Smooth muscle cell (in vitro differentiated cells): ENCODE results near the gene MVP. TPM values are rescaled to one million over a fixed set of nuclear protein-coding genes. Genes with fewer than 3 reads are reported as not detected.
A peak's percentile ranks its signal among the peaks of the same experiment; 100 is the strongest.

ENCODE experiments used
- DNase-seq: peaks from one replicate; lab custom pipeline; 2025; ENCODE audit not compliant: unreplicated experiment; lab: John Stamatoyannopoulos, UW
- H2AFZ ChIP-seq: fragments of 200-600 bp; sonication (generic); 2 replicates; pipeline ENCODE4 v1.6.0; 2016; ENCODE audit warnings: antibody characterized with exemption, low read depth, mild to moderate bottlenecking
- H3F3A ChIP-seq: fragments of 200-600 bp; sonication (generic); 2 replicates; pipeline ENCODE4 v1.6.0; 2017; ENCODE audit warnings: antibody characterized with exemption, low read depth
- H3K27ac ChIP-seq: fragments of 200-600 bp; sonication (generic); 2 replicates; pipeline ENCODE4 v1.5.1; 2016; ENCODE audit warnings: low read depth, mild to moderate bottlenecking
- H3K27me3 ChIP-seq: fragments of 200-600 bp; sonication (generic); 2 replicates; pipeline ENCODE4 v1.6.1; 2016; ENCODE audit warnings: low read depth, mild to moderate bottlenecking
- H3K36me3 ChIP-seq: fragments of 200-600 bp; sonication (generic); 2 replicates; pipeline ENCODE4 v1.5.1; 2016; ENCODE audit warnings: low read depth
- H3K4me1 ChIP-seq: fragments of 200-600 bp; sonication (generic); 2 replicates; pipeline ENCODE4 v1.5.1; 2016; ENCODE audit warnings: low read depth
- H3K4me2 ChIP-seq: fragments of 200-600 bp; sonication (generic); 2 replicates; pipeline ENCODE4 v1.6.0; 2016; ENCODE audit warnings: mild to moderate bottlenecking
- H3K4me3 ChIP-seq: fragments of 200-600 bp; sonication (generic); 2 replicates; pipeline ENCODE4 v1.5.1; 2016; ENCODE audit warnings: mild to moderate bottlenecking
- H3K79me2 ChIP-seq: fragments of 200-600 bp; sonication (generic); 2 replicates; pipeline ENCODE4 v1.6.0; 2016; ENCODE audit warnings: low read depth, mild to moderate bottlenecking
- H3K9ac ChIP-seq: fragments of 200-600 bp; sonication (generic); 2 replicates; pipeline ENCODE4 v1.6.0; 2016; ENCODE audit warnings: low read depth
- H3K9me3 ChIP-seq: fragments of 200-600 bp; sonication (generic); replicated peaks from 2 replicates; pipeline ENCODE4 v1.5.1; 2016; ENCODE audit warnings: low read depth
- H4K20me1 ChIP-seq: fragments of 200-600 bp; sonication (generic); 2 replicates; pipeline ENCODE4 v1.6.0; 2016; ENCODE audit warnings: low read depth
- CTCF ChIP-seq: fragments of 200-600 bp; sonication (generic); IDR thresholded peaks from 2 replicates; pipeline ENCODE4 v1.5.1; 2017; ENCODE audit warnings: borderline replicate concordance, mild to moderate bottlenecking, antibody characterized with exemption; ENCODE audit not compliant: insufficient read depth, poor library complexity, severe bottlenecking
- WGBS: methylation state at CpG from one replicate; pipeline ENCODE4 v1.1.7; 2016; ENCODE audit warnings: low lambda C conversion rate; 5-methylcytosine and 5-hydroxymethylcytosine counted together
- polyA plus RNA-seq: library from polyadenylated mRNA; unstranded; fragments of >200 nt; fragmentation: Nextera tagmentation; extraction: Ambion mirVana; gene quantifications from 2 replicates; pipeline ENCODE4 v1.2.1, GENCODE V29; 2016
- total RNA-seq: library from RNA; depleted of rRNA; stranded (reverse); fragments of >200 nt; gene quantifications from 2 replicates; pipeline ENCODE4 v1.2.3, GENCODE V29; 2014

Gene MVP
- total and polyA plus RNA-seq, 2 experiments from 2014 or later = 47.5 to 110 TPM

DNA sequence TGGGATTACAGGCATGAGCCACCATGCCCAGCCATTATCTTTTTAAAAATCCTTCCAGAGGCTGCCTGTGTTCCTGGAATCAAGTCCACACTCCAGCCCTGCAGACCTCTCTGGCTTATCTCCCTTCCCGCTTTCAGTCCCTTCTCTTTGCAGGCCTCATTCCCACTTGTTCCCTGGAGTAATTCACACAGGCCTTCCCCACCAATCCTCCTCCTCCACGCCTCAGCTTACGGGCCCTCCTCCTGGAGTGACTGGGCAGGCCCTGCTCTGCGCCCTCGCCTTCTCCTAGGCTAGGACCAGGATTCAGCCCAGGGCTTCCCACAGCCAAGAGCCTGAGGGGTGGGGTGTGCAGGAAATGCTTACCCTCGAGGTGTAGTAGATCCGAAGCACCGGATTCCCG lies 40.0 kb downstream of the MVP start:
- no peak for TF ChIP-seq CTCF
- H3K27me3 ChIP-seq = no peaks in the 10 kb centered on the region
- H3K4me1 ChIP-seq = peaks cover 15% of the 10 kb centered on the region
- DNase-seq = no peak
- H3K79me2 ChIP-seq = peaks cover 15% of the 10 kb centered on the region
- no peak overlapping the region for H2AFZ ChIP-seq
- H3K36me3 ChIP-seq = no peaks in the 10 kb centered on the region
- WGBS = 87% methylated on average over 9 of the region's 9 CpGs
- no peaks in the 10 kb centered on the region for H4K20me1 ChIP-seq
- no peaks in the 10 kb centered on the region for H3K9me3 ChIP-seq
- no peak overlapping the region for H3K9ac ChIP-seq
- H3K4me3 ChIP-seq = no peak overlapping the region
- no peaks in the 10 kb centered on the region for H3F3A ChIP-seq
- no peak overlapping the region for H3K27ac ChIP-seq
- H3K4me2 ChIP-seq = no peak overlapping the region

DNA sequence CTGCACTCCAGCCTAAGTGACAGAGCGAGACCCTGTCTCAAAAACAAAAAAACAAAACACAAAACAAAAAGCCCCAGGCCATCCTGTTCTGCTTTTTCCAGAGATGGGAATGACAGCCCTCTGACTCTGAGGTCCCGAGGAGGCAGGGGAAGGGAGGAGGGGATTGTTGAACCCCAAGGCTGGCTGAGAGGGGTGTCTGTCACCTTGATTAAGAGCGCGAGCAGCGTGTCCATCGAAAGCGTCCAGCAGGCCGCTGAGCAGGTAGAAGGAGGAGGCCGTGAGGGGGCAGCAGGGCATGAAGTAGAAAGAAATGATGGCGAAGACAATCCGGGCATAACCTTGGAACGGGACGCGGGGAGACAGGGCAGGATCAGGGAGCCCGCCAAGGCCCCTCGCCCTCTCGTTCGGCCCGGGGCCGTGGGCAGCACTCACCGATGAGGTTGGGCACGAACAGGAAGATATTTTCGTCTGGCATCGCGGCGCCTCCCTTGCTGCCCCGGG lies 42.2 kb downstream of the MVP start:
- no peak for DNase-seq
- no peaks in the 10 kb centered on the region for H4K20me1 ChIP-seq
- H3F3A ChIP-seq = no peaks in the 10 kb centered on the region
- H3K4me3 ChIP-seq = peak overlapping the region; percentile 73
- H3K27ac ChIP-seq = peak overlapping the region; percentile 90
- H3K27me3 ChIP-seq = no peaks in the 10 kb centered on the region
- no peak for TF ChIP-seq CTCF
- H3K9ac ChIP-seq = peak overlapping the region; percentile 94
- peaks cover 15% of the 10 kb centered on the region for H3K79me2 ChIP-seq
- peak overlapping the region; percentile 73 for H2AFZ ChIP-seq
- H3K36me3 ChIP-seq = no peaks in the 10 kb centered on the region
- peak overlapping the region; percentile 83 for H3K4me2 ChIP-seq
- peaks cover 15% of the 10 kb centered on the region for H3K4me1 ChIP-seq
- no peaks in the 10 kb centered on the region for H3K9me3 ChIP-seq
- 3% methylated on average over 26 of the region's 27 CpGs for WGBS

DNA sequence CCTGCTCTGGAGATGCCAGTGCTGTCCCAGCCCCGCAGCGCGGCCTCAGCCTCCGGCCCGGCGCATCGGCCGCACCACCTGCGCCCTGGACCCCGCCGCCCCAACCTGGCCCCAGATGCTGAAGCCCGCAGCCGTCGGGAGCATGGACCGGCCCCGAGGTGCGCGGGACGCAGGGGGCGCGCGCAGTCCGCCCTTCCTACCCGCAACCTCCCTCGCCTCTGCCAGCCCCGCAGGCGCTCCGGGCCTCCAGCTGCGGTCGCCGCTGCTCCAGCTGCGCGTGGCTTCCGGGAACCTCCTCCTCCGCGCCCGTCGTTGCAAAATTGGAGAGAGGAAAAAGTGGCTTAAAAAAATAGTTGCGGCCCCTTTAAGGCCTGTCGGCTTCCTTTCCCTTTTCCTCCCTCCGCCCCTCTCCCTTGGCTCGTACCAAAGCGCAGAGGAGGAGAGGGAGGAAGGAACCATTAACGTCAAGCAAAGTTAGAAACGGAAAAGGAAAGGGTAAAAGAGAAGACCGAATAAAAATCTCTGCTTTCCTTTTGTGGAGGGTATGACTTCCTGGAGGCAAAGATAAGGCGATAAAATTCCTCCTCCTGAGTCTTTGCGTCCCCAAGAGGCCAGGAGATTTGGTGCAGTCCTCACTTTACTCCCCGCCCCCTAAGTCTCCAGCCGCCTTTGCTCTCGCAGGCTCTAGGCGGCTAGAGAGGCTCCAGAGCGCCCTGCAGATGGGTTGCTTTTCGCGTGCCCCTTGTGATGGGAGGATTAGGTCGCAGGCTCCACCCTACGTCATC lies 42.8 kb downstream of the MVP start, which contains the start of gene CDIPT:
Gene CDIPT, minus strand, starts transcription at position 343 of the 785 bp plus-strand sequence. CDS start 369 bp downstream, outside the sequence.
- Histone ChIP-seq H3K79me2 (peaks cover 15% of the 10 kb centered on the region), H3K4me2 (peak within 1 kb of the TSS; percentile 83), H3K9me3 (no peaks in the 10 kb centered on the region), H3K9ac (peak within 1 kb of the TSS; percentile 94), H3K4me1 (peaks cover 15% of the 10 kb centered on the region), H2AFZ (peak within 1 kb of the TSS; percentile 73), H4K20me1 (no peaks in the 10 kb centered on the region), H3K36me3 (no peaks in the 10 kb centered on the region), H3F3A (no peaks in the 10 kb centered on the region), H3K4me3 (peak within 1 kb of the TSS; percentile 73), H3K27ac (peak within 1 kb of the TSS; percentile 90), H3K27me3 (no peaks in the 10 kb centered on the region)
- peak; percentile 38 for TF ChIP-seq CTCF
- DNase-seq = peak; percentile 44
- WGBS = under 1% methylated on average over 36 of the region's 57 CpGs

GRCh38 chr16:29863669-29863984 lies 43.4 kb downstream of the MVP start:
- WGBS = 33% methylated on average over 16 of the region's 16 CpGs
- Histone ChIP-seq H3K9me3 (no peaks in the 10 kb centered on the region), H3K27ac (peak overlapping the region; percentile 90), H3K4me3 (peak overlapping the region; percentile 73), H3K9ac (no peak overlapping the region), H3K79me2 (peaks cover 15% of the 10 kb centered on the region), H4K20me1 (no peaks in the 10 kb centered on the region), H2AFZ (peak overlapping the region; percentile 43), H3K4me1 (peaks cover 15% of the 10 kb centered on the region), H3K36me3 (no peaks in the 10 kb centered on the region), H3K4me2 (peak overlapping the region; percentile 83), H3F3A (no peaks in the 10 kb centered on the region), H3K27me3 (no peaks in the 10 kb centered on the region)
- DNase-seq = no peak
- no peak for TF ChIP-seq CTCF
